ENCODE results near the gene SMYD5. TPM values are rescaled to one million over a fixed set of nuclear protein-coding genes. Genes with fewer than 3 reads are reported as not detected.

SMYD5 gene
- total RNA-seq, 2 experiments from 2014 or later, result 33.2 to 42.2 TPM

GRCh38 chr2:73258913-73259215, 44.8 kb downstream of the SMYD5 start:
- DNase-seq (ENCODE audit: low spot score), result no peak
- Histone ChIP-seq H3K4me1 (ENCODE audit: insufficient read depth, low read length, poor library complexity, severe bottlenecking) (no peaks in the 10 kb centered on the region), H3K4me2 (ENCODE audit: low read length) (no peak overlapping the region), H3K79me2 (ENCODE audit: insufficient read depth, low read depth, low read length) (no peaks in the 10 kb centered on the region), H3K36me3 (ENCODE audit: insufficient read depth, low read length) (peaks cover 84% of the 10 kb centered on the region), H2AFZ (ENCODE audit: low read length) (no peak overlapping the region), H3K9me2 (ENCODE audit: insufficient read depth, low read length) (no peaks in the 10 kb centered on the region), H3K4me3 (ENCODE audit: low read depth, low read length, poor library complexity, severe bottlenecking) (no peak overlapping the region), H3K27ac (ENCODE audit: low read depth, low read length, poor library complexity, severe bottlenecking) (no peak overlapping the region), H4K20me1 (ENCODE audit: insufficient read depth, low read length) (no peaks in the 10 kb centered on the region), H3K9me3 (ENCODE audit: low read length) (no peaks in the 10 kb centered on the region)
- no TSS peak for BruUV-seq (replicated peaks)
- TF ChIP-seq EZH2phosphoT487 (IDR thresholded peaks at IDR 0.05; ENCODE audit: borderline replicate concordance, low read depth, low read length) (no peak), CTCF (conservative IDR thresholded peaks at IDR 0.05; ENCODE audit: low read length) (no peak)
- intact Hi-C loops (cut with micrococcal nuclease; ENCODE audit: unreplicated experiment), result no loop called here
- ChIA-PET POLR2A (no interaction called here), CTCF (ENCODE audit: unreplicated experiment) (interaction anchor here (0.5 kb wide), 1 partner anchor 34 kb away, joined by 3 read pairs; no protein-coding TSS in a partner anchor)

GRCh38 chr2:73259276-73259675, 45.2 kb downstream of the SMYD5 start:
- H3K4me2 ChIP-seq (ENCODE audit: low read length), result no peak overlapping the region
- no peaks in the 10 kb centered on the region for H3K9me3 ChIP-seq (ENCODE audit: low read length)
- intact Hi-C loops (cut with micrococcal nuclease; ENCODE audit: unreplicated experiment), result no loop called here
- POLR2A ChIA-PET, result no interaction called here
- H3K79me2 ChIP-seq (ENCODE audit: insufficient read depth, low read depth, low read length), result no peaks in the 10 kb centered on the region
- TF ChIP-seq EZH2phosphoT487 (IDR thresholded peaks at IDR 0.05; ENCODE audit: borderline replicate concordance, low read depth, low read length) (no peak), CTCF (conservative IDR thresholded peaks at IDR 0.05; ENCODE audit: low read length) (no peak)
- CTCF ChIA-PET (ENCODE audit: unreplicated experiment), result no interaction called here
- no peak overlapping the region for H3K4me3 ChIP-seq (ENCODE audit: low read depth, low read length, poor library complexity, severe bottlenecking)
- no peak for DNase-seq (ENCODE audit: low spot score)
- no peak overlapping the region for H2AFZ ChIP-seq (ENCODE audit: low read length)
- no peaks in the 10 kb centered on the region for H4K20me1 ChIP-seq (ENCODE audit: insufficient read depth, low read length)
- no peaks in the 10 kb centered on the region for H3K4me1 ChIP-seq (ENCODE audit: insufficient read depth, low read length, poor library complexity, severe bottlenecking)
- peaks cover 84% of the 10 kb centered on the region for H3K36me3 ChIP-seq (ENCODE audit: insufficient read depth, low read length)
- no peak overlapping the region for H3K27ac ChIP-seq (ENCODE audit: low read depth, low read length, poor library complexity, severe bottlenecking)
- no TSS peak for BruUV-seq (replicated peaks)
- H3K9me2 ChIP-seq (ENCODE audit: insufficient read depth, low read length), result no peaks in the 10 kb centered on the region

DNA sequence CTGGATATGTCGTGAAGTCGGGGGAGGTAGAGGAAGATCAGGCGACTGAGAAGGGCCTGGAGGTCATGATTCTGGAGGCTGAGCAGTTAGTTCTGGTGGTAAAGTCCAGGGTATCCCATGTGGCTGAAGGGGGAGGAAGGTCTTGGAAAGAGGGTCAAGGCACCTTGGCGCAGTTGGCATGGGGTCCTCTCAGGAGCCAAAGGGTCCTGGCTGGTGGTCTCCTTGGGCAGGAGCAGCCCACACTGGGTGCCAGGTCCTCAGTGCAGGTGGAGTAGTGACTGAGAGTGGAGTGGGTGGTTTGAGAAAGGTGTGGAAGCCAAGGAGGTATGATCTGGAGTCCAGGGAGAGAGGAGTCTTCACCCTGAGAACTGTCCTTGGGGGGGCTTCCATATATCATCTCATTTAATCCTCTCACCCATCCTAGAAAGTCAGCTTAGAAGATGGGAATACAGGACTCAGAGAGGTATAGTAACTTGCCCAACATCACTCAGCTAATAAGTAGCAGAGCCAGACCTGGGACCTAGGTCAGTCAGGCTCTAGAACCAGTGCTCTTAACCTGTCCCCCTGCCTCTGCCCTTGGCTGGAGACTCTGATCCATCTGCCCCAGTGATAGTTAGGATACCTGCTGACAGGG, 45.8 kb downstream of the SMYD5 start:
- peaks cover 84% of the 10 kb centered on the region for H3K36me3 ChIP-seq (ENCODE audit: insufficient read depth, low read length)
- no peak overlapping the region for H3K4me3 ChIP-seq (ENCODE audit: low read depth, low read length, poor library complexity, severe bottlenecking)
- no peak overlapping the region for H3K4me2 ChIP-seq (ENCODE audit: low read length)
- intact Hi-C loops (cut with micrococcal nuclease; ENCODE audit: unreplicated experiment), result loop anchor here (2.0 kb wide), 1 partner anchor 47 kb away; no protein-coding TSS in a partner anchor
- no peak for DNase-seq (ENCODE audit: low spot score)
- ChIA-PET CTCF (ENCODE audit: unreplicated experiment) (no interaction called here), POLR2A (no interaction called here)
- TF ChIP-seq EZH2phosphoT487 (IDR thresholded peaks at IDR 0.05; ENCODE audit: borderline replicate concordance, low read depth, low read length), result no peak
- no peak for TF ChIP-seq CTCF (conservative IDR thresholded peaks at IDR 0.05; ENCODE audit: low read length)
- H3K9me2 ChIP-seq (ENCODE audit: insufficient read depth, low read length), result no peaks in the 10 kb centered on the region
- H3K79me2 ChIP-seq (ENCODE audit: insufficient read depth, low read depth, low read length), result no peaks in the 10 kb centered on the region
- no peak overlapping the region for H3K27ac ChIP-seq (ENCODE audit: low read depth, low read length, poor library complexity, severe bottlenecking)
- no peaks in the 10 kb centered on the region for H3K9me3 ChIP-seq (ENCODE audit: low read length)
- no peaks in the 10 kb centered on the region for H3K4me1 ChIP-seq (ENCODE audit: insufficient read depth, low read length, poor library complexity, severe bottlenecking)
- BruUV-seq (replicated peaks), result no TSS peak
- no peaks in the 10 kb centered on the region for H4K20me1 ChIP-seq (ENCODE audit: insufficient read depth, low read length)
- H2AFZ ChIP-seq (ENCODE audit: low read length), result no peak overlapping the region

Data from OCI-LY7 (cell line).